ENCODE results near the gene PRKAR1B. TPM values are rescaled to one million over a fixed set of nuclear protein-coding genes. Genes with fewer than 3 reads are reported as not detected.
A peak's percentile ranks its signal among the peaks of the same experiment; 100 is the strongest.
"Not testable (repeated sequence)": the region's sequence is repeated elsewhere in the genome, so short reads cannot be mapped to it uniquely, and the experiment has no call there.

The PRKAR1B gene
- total RNA-seq, 1 experiment from 2014 or later = 27.2 TPM

DNA sequence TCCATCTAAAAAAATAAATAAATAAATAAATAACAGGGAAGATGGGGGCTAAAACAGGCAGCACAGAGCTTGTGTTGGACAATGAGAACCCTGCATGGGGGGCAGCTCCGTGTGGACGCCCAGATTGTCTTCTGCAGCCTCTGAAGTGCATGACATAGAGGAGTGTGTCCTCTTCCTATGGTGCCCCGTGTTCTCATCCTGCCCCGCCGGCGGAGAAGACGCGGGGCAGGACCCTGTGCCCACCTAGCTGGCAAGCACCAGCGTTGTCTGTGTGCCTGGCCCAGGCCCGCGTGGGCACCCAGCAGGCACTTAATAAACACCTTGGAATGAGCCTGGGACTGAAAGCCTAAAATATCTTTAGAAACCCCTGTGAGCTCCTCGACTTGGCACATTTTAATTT lies 89.3 kb downstream of the PRKAR1B start:
- intact Hi-C loops (cut with micrococcal nuclease; ENCODE audit: unreplicated experiment) = no loop called here
- DNase-seq (ENCODE audit: low spot score) = no peak
- CTCF ChIA-PET = no interaction called here
- Histone ChIP-seq H3K4me1 (ENCODE audit: insufficient read depth, low read length, poor library complexity, severe bottlenecking) (no peaks in the 10 kb centered on the region), H3K27me3 (replicated peaks; ENCODE audit: insufficient read depth, low read depth, low read length, poor library complexity) (no peaks in the 10 kb centered on the region), H3K36me3 (ENCODE audit: insufficient read depth, low read length, poor library complexity, severe bottlenecking) (no peaks in the 10 kb centered on the region), H3K4me3 (ENCODE audit: low read depth, low read length, poor library complexity, severe bottlenecking) (no peak overlapping the region), H3K27ac (ENCODE audit: low read depth, low read length, poor library complexity, severe bottlenecking) (no peak overlapping the region), H3K9me3 (ENCODE audit: low read depth, low read length, poor library complexity, severe bottlenecking) (no peaks in the 10 kb centered on the region)
- no TSS peak for BruUV-seq (replicated peaks)
- POLR2A ChIA-PET (ENCODE audit: low non-redundant PET) = no interaction called here
- TF ChIP-seq EZH2 (IDR thresholded peaks at IDR 0.05; ENCODE audit: borderline replicate concordance, low read depth, low read length, poor library complexity, severe bottlenecking) = no peak
- TF ChIP-seq, protein P1, sequence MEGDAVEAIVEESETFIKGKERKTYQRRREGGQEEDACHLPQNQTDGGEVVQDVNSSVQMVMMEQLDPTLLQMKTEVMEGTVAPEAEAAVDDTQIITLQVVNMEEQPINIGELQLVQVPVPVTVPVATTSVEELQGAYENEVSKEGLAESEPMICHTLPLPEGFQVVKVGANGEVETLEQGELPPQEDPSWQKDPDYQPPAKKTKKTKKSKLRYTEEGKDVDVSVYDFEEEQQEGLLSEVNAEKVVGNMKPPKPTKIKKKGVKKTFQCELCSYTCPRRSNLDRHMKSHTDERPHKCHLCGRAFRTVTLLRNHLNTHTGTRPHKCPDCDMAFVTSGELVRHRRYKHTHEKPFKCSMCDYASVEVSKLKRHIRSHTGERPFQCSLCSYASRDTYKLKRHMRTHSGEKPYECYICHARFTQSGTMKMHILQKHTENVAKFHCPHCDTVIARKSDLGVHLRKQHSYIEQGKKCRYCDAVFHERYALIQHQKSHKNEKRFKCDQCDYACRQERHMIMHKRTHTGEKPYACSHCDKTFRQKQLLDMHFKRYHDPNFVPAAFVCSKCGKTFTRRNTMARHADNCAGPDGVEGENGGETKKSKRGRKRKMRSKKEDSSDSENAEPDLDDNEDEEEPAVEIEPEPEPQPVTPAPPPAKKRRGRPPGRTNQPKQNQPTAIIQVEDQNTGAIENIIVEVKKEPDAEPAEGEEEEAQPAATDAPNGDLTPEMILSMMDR (conservative IDR thresholded peaks at IDR 0.05; ENCODE audit: low read depth, low read length) = no peak

- ChIA-PET CTCF (no interaction called here), POLR2A (ENCODE audit: low non-redundant PET) (no interaction called here)
- Histone ChIP-seq H3K4me3 (ENCODE audit: low read depth, low read length, poor library complexity, severe bottlenecking) (no peak overlapping the region), H3K36me3 (ENCODE audit: insufficient read depth, low read length, poor library complexity, severe bottlenecking) (no peaks in the 10 kb centered on the region), H3K4me1 (ENCODE audit: insufficient read depth, low read length, poor library complexity, severe bottlenecking) (no peaks in the 10 kb centered on the region), H3K27ac (ENCODE audit: low read depth, low read length, poor library complexity, severe bottlenecking) (no peak overlapping the region), H3K9me3 (ENCODE audit: low read depth, low read length, poor library complexity, severe bottlenecking) (no peaks in the 10 kb centered on the region), H3K27me3 (replicated peaks; ENCODE audit: insufficient read depth, low read depth, low read length, poor library complexity) (no peaks in the 10 kb centered on the region)
- no peak for DNase-seq (ENCODE audit: low spot score)
- intact Hi-C loops (cut with micrococcal nuclease; ENCODE audit: unreplicated experiment) = no loop called here
- no TSS peak for BruUV-seq (replicated peaks)
- no peak for TF ChIP-seq EZH2 (IDR thresholded peaks at IDR 0.05; ENCODE audit: borderline replicate concordance, low read depth, low read length, poor library complexity, severe bottlenecking)
- TF ChIP-seq, protein P1 (conservative IDR thresholded peaks at IDR 0.05; ENCODE audit: low read depth, low read length) = 0 out of 2 replicates have a peak, but pooled peaks have one; percentile 21
Observed at GRCh38 chr7:636396-636795, 90.7 kb downstream of the PRKAR1B start.

DNA sequence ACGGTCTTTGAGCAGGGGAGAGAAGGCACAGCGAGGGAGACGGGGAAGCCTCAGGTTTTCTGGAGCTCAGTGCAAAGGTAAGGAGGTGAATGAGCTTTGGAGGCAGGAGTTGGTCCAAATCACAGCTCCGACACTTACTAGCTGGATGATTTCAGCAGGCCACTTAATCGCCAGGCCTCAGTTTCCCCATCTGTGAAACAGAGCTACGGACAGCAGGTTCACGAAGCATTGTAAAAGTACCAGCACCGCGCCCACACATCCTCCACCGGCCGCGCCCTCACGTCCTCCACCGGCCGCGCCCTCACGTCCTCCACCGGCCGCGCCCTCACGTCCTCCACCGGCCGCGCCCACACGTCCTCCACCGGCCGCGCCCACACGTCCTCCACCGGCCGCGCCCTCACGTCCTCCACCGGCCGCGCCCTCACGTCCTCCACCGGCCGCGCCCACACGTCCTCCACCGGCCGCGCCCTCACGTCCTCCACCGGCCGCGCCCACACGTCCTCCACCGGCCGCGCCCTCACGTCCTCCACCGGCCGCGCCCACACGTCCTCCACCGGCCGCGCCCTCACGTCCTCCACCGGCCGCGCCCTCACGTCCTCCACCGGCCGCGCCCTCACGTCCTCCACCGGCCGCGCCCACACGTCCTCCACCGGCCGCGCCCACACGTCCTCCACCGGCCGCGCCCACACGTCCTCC lies 91.2 kb downstream of the PRKAR1B start:
- H3K4me1 ChIP-seq (ENCODE audit: insufficient read depth, low read length, poor library complexity, severe bottlenecking); H3K27ac ChIP-seq (ENCODE audit: low read depth, low read length, poor library complexity, severe bottlenecking); H3K27me3 ChIP-seq (replicated peaks; ENCODE audit: insufficient read depth, low read depth, low read length, poor library complexity); BruUV-seq (replicated peaks); CTCF ChIA-PET; H3K36me3 ChIP-seq (ENCODE audit: insufficient read depth, low read length, poor library complexity, severe bottlenecking); intact Hi-C loops (cut with micrococcal nuclease; ENCODE audit: unreplicated experiment); H3K9me3 ChIP-seq (ENCODE audit: low read depth, low read length, poor library complexity, severe bottlenecking); H3K4me3 ChIP-seq (ENCODE audit: low read depth, low read length, poor library complexity, severe bottlenecking); DNase-seq (ENCODE audit: low spot score): not testable (repeated sequence)
- POLR2A ChIA-PET (ENCODE audit: low non-redundant PET) = interaction anchor here (0.5 kb wide), 1 partner anchor 132 kb away, joined by 3 read pairs; no protein-coding TSS in a partner anchor

DNA sequence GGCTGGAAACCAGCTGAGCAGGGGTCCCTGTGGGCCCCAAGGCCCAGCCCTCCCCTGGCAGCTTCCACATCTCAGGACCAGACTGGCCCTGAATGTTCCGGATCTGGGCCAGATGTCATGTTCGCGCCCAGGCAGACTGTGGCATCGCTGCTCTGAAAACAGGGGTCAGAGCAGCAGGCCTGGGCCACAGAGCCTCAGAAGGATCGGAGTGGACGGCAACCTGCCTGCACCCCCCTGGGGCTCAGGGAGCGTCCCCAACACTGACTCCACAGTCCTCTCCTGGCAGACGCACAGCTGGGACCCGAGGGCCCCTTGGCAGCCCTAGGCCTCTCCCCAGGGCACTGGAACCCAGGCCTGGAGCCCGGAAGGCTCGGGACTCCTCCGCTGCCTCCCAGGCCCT lies 91.9 kb downstream of the PRKAR1B start:
- no TSS peak for BruUV-seq (replicated peaks)
- DNase-seq (ENCODE audit: low spot score) = no peak
- Histone ChIP-seq H3K9me3 (ENCODE audit: low read depth, low read length, poor library complexity, severe bottlenecking) (no peaks in the 10 kb centered on the region), H3K27me3 (replicated peaks; ENCODE audit: insufficient read depth, low read depth, low read length, poor library complexity) (no peaks in the 10 kb centered on the region), H3K4me3 (ENCODE audit: low read depth, low read length, poor library complexity, severe bottlenecking) (no peak overlapping the region), H3K27ac (ENCODE audit: low read depth, low read length, poor library complexity, severe bottlenecking) (no peak overlapping the region), H3K36me3 (ENCODE audit: insufficient read depth, low read length, poor library complexity, severe bottlenecking) (no peaks in the 10 kb centered on the region), H3K4me1 (ENCODE audit: insufficient read depth, low read length, poor library complexity, severe bottlenecking) (no peaks in the 10 kb centered on the region)
- CTCF ChIA-PET = no interaction called here
- POLR2A ChIA-PET (ENCODE audit: low non-redundant PET) = no interaction called here
- intact Hi-C loops (cut with micrococcal nuclease; ENCODE audit: unreplicated experiment) = no loop called here
- TF ChIP-seq EZH2 (IDR thresholded peaks at IDR 0.05; ENCODE audit: borderline replicate concordance, low read depth, low read length, poor library complexity, severe bottlenecking) = no peak
- TF ChIP-seq, protein P1 (conservative IDR thresholded peaks at IDR 0.05; ENCODE audit: low read depth, low read length) = no peak

All from A673 (cell line).